Brain microvascular endothelial cell (primary cell): ENCODE data around the gene SPTLC3.

ENCODE experiments used
- DNase-seq: peaks from one replicate; pipeline ENCODE4 v3.0.0-alpha.2; 2020
- H3K27ac ChIP-seq: fragments of 250-450 bp; sonication (Bioruptor Pico); 2 replicates; pipeline ENCODE4 v1.5.1; 2020; ENCODE audit warnings: mild to moderate bottlenecking, moderate library complexity
- H3K27me3 ChIP-seq: fragments of 250-450 bp; sonication (Bioruptor Pico); replicated peaks from 2 replicates; pipeline ENCODE4 v1.5.1; 2020; ENCODE audit warnings: mild to moderate bottlenecking
- H3K36me3 ChIP-seq: fragments of 250-450 bp; sonication (Bioruptor Pico); replicated peaks from 2 replicates; pipeline ENCODE4 v1.5.1; 2020; ENCODE audit warnings: mild to moderate bottlenecking
- H3K4me3 ChIP-seq: 2 replicates; pipeline ENCODE4 v1.5.1; 2011; ENCODE audit warnings: low read depth, mild to moderate bottlenecking, control low read depth, low read length, moderate library complexity
- CTCF ChIP-seq: IDR thresholded peaks from 2 replicates; pipeline ENCODE4 v1.5.1; 2011; ENCODE audit warnings: low read depth, mild to moderate bottlenecking, moderate library complexity, low read length, control low read depth, inconsistent platforms; ENCODE audit errors: missing control alignments
- in situ Hi-C: cut with HindIII; loops from 2 replicates; pipeline ENCODE4 v1.10.0; 2017; ENCODE audit warnings: low sequenced_read_pairs, low pct_ligation_motif_present

Gene SPTLC3

GRCh38 chr20:13216533-13216932 lies 207.8 kb downstream of the SPTLC3 start:
- TF ChIP-seq CTCF = no peak
- Histone ChIP-seq H3K27me3 (peaks cover 33% of the 10 kb centered on the region), H3K36me3 (no peaks in the 10 kb centered on the region), H3K4me3 (no peak overlapping the region), H3K27ac (no peak overlapping the region)
- in situ Hi-C loops = no loop called here
- no peak for DNase-seq
